Nephron (organoid): ENCODE data around the gene TECRL.

Experiments used
- H3K27ac Mint-ChIP-seq, 3 experiments: 2 replicates each; pipeline ENCODE4 v1.8.0; 2020; ENCODE audit warnings: mixed read lengths in 3 of 3, mild to moderate bottlenecking in 2 of 3, moderate library complexity in 1 of 3
- H3K27me3 Mint-ChIP-seq: 2 replicates; pipeline ENCODE4 v1.8.0; 2021; ENCODE audit warnings: low read depth, mild to moderate bottlenecking, moderate library complexity, mixed read lengths
- H3K36me3 Mint-ChIP-seq: 2 replicates; pipeline ENCODE4 v1.8.0; 2020; ENCODE audit warnings: low read depth, mixed read lengths
- H3K4me1 Mint-ChIP-seq: 2 replicates; pipeline ENCODE4 v1.8.0; 2020; ENCODE audit warnings: mixed read lengths
- H3K4me3 Mint-ChIP-seq, 3 experiments: 2 replicates each; pipeline ENCODE4 v1.8.0; 2020; ENCODE audit warnings: mild to moderate bottlenecking in 3 of 3, mixed read lengths in 3 of 3, moderate library complexity in 2 of 3
- H3K9me3 Mint-ChIP-seq: 2 replicates; pipeline ENCODE4 v1.8.0; 2020; ENCODE audit warnings: mixed read lengths
- TF ChIP-seq, protein P1 (sequence below), 3 experiments: fragments of 200-600 bp; sonication (generic); IDR thresholded peaks; one replicate each; pipeline ENCODE4 v1.5.0; 2021; ENCODE audit warnings: antibody characterized with exemption in 3 of 3; ENCODE audit not compliant: unreplicated experiment in 3 of 3

TECRL gene

DNA sequence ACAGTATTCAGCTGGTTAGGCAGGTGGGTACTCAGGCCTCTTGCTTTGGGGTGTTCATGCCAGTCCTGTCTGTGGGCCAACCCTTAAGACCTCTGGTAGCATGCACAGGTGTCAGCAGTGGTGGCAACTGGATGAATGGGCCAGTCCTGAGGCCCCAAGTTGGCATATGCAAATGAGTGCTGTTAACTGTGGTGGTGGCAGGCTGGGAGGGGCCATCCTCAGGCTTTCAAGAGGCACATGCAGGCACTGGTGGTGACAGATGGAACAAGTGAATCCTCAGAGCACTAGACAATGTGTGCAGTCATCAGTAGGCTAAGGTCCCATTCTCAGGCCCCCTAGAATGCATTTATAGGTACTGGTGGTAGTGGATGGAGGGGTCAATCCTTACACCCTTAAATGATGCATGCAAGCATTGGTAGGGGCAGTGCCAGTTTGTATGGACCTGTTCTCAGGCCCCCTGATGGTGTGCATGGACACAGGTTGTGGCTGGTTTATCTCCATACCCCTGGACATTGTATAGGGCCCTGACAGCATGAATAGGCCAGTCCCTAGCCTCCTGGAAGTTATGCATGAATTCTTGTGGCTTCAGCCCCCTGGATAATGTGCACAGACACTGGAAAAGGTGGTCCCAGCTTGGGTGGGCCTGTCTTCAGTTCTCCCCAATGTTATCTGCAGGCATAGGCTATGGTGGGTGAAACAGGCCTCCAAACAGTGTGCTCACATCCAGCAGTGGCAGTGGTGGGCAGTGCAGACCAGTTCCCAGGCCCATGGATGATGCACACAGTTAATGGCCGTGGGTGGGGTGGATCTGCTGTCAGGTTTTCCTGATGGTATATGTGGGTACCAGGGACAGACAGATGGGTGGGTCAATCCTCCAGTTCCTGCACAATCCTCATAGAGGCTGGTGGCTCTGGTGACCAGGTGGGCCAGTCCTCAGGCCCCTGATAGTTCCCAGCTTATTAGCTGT is 24.7 kb downstream of the TECRL start:
- Mint-ChIP-seq H3K36me3 (no peaks in the 10 kb centered on the region), H3K4me3 (no peak overlapping the region)

DNA sequence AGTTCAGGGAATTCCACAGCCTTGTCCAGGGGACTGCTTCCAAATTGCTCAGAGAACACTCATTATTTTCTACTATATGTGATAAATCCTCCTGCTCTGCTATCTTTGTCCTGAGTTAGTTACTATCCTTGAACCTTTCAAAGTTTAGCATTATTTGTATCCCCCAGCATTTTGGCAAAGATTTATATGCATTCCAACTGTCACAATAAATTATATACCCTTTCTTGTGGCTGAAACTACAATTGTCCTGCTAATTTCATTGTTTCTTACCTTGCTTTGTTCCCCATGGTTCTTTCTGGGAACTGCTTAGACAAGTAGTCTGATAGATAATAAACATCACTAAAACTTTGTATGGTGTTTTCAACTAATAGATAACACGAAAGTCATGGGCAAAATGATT is 40.5 kb downstream of the TECRL start:
- Mint-ChIP-seq H3K4me1 (no peaks in the 10 kb centered on the region), H3K36me3 (no peaks in the 10 kb centered on the region), H3K27me3 (no peaks in the 10 kb centered on the region), H3K9me3 (no peaks in the 10 kb centered on the region), H3K4me3 (no peak overlapping the region), H3K27ac (no peak overlapping the region)
- TF ChIP-seq, protein P1, sequence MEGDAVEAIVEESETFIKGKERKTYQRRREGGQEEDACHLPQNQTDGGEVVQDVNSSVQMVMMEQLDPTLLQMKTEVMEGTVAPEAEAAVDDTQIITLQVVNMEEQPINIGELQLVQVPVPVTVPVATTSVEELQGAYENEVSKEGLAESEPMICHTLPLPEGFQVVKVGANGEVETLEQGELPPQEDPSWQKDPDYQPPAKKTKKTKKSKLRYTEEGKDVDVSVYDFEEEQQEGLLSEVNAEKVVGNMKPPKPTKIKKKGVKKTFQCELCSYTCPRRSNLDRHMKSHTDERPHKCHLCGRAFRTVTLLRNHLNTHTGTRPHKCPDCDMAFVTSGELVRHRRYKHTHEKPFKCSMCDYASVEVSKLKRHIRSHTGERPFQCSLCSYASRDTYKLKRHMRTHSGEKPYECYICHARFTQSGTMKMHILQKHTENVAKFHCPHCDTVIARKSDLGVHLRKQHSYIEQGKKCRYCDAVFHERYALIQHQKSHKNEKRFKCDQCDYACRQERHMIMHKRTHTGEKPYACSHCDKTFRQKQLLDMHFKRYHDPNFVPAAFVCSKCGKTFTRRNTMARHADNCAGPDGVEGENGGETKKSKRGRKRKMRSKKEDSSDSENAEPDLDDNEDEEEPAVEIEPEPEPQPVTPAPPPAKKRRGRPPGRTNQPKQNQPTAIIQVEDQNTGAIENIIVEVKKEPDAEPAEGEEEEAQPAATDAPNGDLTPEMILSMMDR (IDR thresholded peaks at IDR 0.05; ENCODE audit: unreplicated experiment in 3 of 3) = no peak

More for the DNA sequence above, 24.7 kb downstream of the TECRL start:
- no peaks in the 10 kb centered on the region for H3K27me3 Mint-ChIP-seq
- TF ChIP-seq, protein P1 (IDR thresholded peaks at IDR 0.05; ENCODE audit: unreplicated experiment in 3 of 3) = no peak
- H3K27ac Mint-ChIP-seq = no peak overlapping the region
- no peaks in the 10 kb centered on the region for H3K4me1 Mint-ChIP-seq
- H3K9me3 Mint-ChIP-seq = no peaks in the 10 kb centered on the region

DNA sequence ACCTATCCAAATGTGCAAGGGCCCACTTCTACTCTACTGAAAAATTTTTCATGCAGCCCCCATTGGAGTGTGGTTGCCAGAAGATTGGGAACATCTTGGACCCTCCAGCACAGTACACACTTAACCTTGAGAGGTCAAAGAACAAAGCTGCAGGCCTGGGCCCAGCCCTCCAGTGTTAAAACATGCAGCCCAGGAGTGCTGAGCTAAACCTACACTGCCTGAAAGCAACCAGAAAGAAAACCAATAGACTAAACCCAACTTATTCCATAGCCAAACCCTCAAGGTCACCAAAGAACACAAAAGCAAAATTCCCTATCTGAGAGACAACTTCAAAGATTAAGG is 47.9 kb downstream of the TECRL start:
- H3K4me3 Mint-ChIP-seq = no peak overlapping the region
- H3K27ac Mint-ChIP-seq = no peak overlapping the region
- no peaks in the 10 kb centered on the region for H3K36me3 Mint-ChIP-seq
- no peaks in the 10 kb centered on the region for H3K4me1 Mint-ChIP-seq
- TF ChIP-seq, protein P1 (IDR thresholded peaks at IDR 0.05; ENCODE audit: unreplicated experiment in 3 of 3) = no peak
- H3K27me3 Mint-ChIP-seq = no peaks in the 10 kb centered on the region
- H3K9me3 Mint-ChIP-seq = no peaks in the 10 kb centered on the region

DNA sequence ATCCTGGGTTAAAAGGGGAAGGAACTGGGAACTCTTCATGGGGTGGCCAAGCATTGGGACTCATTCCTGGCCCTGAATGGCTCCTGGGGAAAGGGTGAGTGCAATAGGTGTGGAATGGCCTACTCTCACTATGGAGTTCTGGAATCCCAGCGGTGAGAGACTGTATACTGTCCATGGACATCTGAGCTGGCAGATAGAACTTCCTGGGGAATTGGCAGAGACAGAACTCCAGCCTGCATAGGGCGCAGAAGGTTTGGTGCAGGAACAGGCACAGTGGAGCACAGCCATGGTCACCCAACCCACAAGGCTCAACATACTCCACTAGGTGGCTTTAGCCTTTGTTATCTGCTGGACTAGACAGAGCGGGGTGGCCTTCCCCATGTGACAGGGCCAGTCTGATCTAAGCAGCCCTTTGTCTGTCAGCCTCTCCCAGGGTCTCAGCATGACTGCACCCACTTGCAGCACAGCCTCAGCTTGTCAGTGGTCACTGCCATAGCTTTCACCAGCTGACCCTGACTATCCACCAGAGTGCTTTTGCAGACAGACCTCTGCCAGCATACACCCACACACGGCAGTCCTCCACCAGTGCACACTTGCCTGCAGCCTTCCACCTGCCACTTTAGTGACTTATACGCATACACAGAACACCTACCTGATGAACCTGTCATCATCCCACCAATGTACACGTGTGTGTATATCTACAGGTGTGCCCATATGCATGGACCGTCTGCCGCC is 48.4 kb downstream of the TECRL start:
- H3K9me3 Mint-ChIP-seq = no peaks in the 10 kb centered on the region
- no peaks in the 10 kb centered on the region for H3K4me1 Mint-ChIP-seq
- no peak overlapping the region for H3K4me3 Mint-ChIP-seq
- no peak overlapping the region for H3K27ac Mint-ChIP-seq
- no peaks in the 10 kb centered on the region for H3K27me3 Mint-ChIP-seq
- no peaks in the 10 kb centered on the region for H3K36me3 Mint-ChIP-seq
- TF ChIP-seq, protein P1 (IDR thresholded peaks at IDR 0.05; ENCODE audit: unreplicated experiment in 3 of 3) = no peak

DNA sequence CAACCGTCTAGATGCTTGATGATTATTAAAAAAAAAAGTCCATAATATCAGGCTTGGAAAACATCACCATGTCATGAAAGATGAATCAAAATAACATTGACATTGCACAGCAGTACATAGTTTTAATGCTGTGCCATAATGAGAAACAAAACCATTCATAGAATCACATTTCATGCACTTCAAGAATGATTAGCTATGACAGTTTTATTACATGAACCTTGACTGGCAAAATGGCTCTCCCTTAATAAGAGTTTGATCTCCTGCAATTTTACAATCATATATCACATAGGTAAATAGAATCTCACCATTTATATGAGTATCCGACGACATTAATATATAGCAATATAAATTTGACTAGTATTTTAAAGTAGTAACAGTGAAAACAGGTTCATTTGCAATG is 49.8 kb downstream of the TECRL start:
- TF ChIP-seq, protein P1 (IDR thresholded peaks at IDR 0.05; ENCODE audit: unreplicated experiment in 3 of 3) = no peak
- no peaks in the 10 kb centered on the region for H3K36me3 Mint-ChIP-seq
- no peaks in the 10 kb centered on the region for H3K4me1 Mint-ChIP-seq
- H3K4me3 Mint-ChIP-seq = no peak overlapping the region
- H3K9me3 Mint-ChIP-seq = no peaks in the 10 kb centered on the region
- H3K27me3 Mint-ChIP-seq = no peaks in the 10 kb centered on the region
- H3K27ac Mint-ChIP-seq = no peak overlapping the region
